Measurements from ENCODE around the gene ARHGEF7.
"Not testable (repeated sequence)": the region's sequence is repeated elsewhere in the genome, so short reads cannot be mapped to it uniquely, and the experiment has no call there.

DNA sequence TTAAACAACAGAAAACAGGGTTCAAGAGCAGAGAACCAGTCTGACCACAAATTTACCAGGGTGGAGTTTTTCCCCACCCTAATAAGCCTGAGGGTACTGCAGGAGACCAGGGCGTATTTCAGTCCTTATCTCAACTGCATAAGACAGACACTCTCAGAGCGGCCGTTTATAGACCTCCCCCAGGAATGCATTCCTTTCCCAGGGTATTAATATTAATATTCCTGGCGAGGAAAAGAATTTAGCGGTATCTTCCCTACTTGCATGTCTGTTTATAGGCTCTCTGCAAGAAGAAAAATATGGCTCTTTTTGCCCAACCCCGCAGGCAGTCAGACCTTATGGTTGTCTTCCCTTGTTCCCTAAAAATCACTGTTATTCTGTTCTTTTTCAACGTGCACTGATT is 43.6 kb upstream of the ARHGEF7 start:
- not testable (repeated sequence) for TF ChIP-seq CTCF (conservative IDR thresholded peaks at IDR 0.05; ENCODE audit: low read length); EZH2phosphoT487 (IDR thresholded peaks at IDR 0.05; ENCODE audit: borderline replicate concordance)
